ENCODE data around the gene FAF1.

- TF ChIP-seq CTCF (conservative IDR thresholded peaks at IDR 0.05 in 1 of 2, IDR thresholded peaks at IDR 0.05 in 1 of 2; ENCODE audit: low read depth in 1 of 2, low read length in 2 of 2), result no peak
- TF ChIP-seq EZH2 (IDR thresholded peaks at IDR 0.05; ENCODE audit: low read length, missing control alignments), result no peak
Measured at GRCh38 chr1:50699795-50700194, 260.3 kb downstream of the FAF1 start.
